Measurements from ENCODE around the gene CTLA4.
"Not testable (repeated sequence)": the region's sequence is repeated elsewhere in the genome, so short reads cannot be mapped to it uniquely, and the experiment has no call there.

CTLA4 gene

GRCh38 chr2:203858176-203858575 is 9.4 kb upstream of the CTLA4 start:
- no peak for DNase-seq

DNA sequence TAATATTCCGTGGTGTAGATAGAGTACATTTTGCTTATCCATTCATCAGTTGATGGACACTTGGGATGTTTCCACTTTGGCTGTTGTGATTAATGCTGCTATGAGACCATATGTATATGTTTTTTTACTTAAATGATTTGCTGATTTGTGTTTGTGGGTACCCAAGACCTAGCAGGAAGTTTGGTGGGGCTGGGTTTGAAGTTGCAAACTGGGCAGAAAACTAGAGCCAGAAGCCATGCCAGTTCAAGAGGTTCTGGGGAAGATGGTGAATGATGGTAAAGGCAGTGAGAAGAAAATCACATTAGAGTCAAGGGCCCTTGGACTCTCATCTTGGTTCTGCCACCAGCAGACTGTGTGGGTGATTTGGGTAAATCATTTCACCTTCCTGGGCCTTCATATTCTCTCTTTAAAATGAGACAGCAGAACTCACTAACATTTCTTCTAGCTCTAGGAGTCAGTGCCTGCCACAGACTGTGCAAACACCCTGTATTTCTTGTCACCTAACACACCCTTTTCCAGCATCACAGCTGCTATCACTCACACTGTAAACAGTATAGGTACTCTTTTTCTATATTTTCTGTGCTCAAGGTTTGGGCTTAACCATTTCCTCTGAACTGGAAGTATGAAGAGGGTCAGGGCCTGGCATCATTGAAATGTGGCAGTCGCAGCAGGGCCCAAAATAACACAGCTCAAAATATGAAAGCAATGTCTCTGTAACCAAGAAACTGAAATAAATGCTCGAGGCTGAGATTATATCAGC is 8.4 kb upstream of the CTLA4 start:
- DNase-seq, result no peak

DNA sequence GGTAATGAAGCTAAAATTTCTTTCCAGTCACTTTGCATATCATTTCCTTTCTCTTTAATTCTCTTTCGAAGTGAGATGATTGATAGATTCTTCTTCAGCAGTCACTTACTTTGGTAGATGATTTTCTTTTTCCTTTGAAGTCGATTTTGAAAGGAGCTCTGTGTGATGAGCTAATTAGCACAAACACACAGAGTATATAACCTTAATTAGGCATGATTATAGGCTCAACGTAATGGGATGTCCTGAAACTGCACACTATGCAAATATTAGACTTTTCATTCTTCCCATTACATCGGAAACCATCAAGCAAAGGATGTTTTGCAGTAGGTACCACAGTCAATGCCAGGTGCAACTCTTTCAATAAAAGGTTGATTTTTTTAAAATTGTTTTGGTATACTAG is 6.4 kb upstream of the CTLA4 start:
- no peak for DNase-seq

- no peak for DNase-seq
Measured at GRCh38 chr2:203861607-203862006, 6.0 kb upstream of the CTLA4 start.

GRCh38 chr2:203869223-203870042 is 1.9 kb downstream of the CTLA4 start:
- no peak for DNase-seq

DNA sequence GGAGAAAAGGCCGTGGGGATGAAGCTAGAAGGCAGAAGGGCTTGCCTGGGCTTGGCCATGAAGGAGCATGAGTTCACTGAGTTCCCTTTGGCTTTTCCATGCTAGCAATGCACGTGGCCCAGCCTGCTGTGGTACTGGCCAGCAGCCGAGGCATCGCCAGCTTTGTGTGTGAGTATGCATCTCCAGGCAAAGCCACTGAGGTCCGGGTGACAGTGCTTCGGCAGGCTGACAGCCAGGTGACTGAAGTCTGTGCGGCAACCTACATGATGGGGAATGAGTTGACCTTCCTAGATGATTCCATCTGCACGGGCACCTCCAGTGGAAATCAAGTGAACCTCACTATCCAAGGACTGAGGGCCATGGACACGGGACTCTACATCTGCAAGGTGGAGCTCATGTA is 2.9 kb downstream of the CTLA4 start:
- DNase-seq, result no peak

DNA sequence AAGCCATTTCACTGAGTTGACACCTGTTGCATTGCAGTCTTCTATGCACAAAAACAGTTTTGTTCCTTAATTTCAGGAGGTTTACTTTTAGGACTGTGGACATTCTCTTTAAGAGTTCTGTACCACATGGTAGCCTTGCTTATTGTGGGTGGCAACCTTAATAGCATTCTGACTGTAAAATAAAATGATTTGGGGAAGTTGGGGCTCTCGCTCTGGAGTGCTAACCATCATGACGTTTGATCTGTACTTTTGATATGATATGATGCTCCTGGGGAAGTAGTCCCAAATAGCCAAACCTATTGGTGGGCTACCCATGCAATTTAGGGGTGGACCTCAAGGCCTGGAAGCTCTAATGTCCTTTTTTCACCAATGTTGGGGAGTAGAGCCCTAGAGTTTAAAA is 3.4 kb downstream of the CTLA4 start:
- peak; percentile 36 for DNase-seq

GRCh38 chr2:203871371-203871983 is 3.9 kb downstream of the CTLA4 start:
- DNase-seq, result peak; percentile 94

- no peak for DNase-seq
Measured at GRCh38 chr2:203873461-203873860, 5.9 kb downstream of the CTLA4 start.

GRCh38 chr2:203873921-203874631 is 6.5 kb downstream of the CTLA4 start:
- DNase-seq, result no peak

- DNase-seq, result no peak
Measured at GRCh38 chr2:203875471-203875870, 7.9 kb downstream of the CTLA4 start.

- no peak for DNase-seq
Measured at GRCh38 chr2:203876328-203876727, 8.8 kb downstream of the CTLA4 start.

- no peak for DNase-seq
Measured at GRCh38 chr2:203878063-203878462, 10.5 kb downstream of the CTLA4 start.

DNA sequence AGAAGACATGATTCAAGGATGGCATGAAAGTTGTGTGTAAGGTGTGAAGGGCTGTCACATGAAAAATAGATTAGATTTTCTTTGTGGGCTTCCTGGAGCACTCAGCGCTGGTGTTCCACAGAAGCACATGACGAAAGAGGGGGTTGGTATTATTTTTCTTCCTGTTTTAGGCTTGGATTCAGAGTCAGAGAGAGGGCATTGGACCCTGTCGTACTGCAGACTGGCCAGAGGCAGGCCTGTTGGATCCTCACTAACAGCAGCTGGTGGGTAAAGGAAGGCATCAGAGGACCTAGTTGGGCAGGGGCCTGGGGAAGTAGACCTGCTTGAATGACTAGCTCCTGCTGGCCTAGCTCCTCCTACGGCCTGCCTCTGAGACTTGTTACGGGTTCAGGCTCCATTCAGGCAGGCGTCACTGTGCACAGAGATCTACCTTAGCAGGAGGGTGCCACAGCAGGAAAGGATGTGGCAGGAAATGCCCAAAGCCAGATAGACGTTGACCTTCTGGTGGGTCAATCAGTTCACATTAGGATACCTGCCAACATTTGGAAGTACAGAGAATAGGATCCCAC is 13.1 kb downstream of the CTLA4 start:
- peak; percentile 42 for DNase-seq

DNA sequence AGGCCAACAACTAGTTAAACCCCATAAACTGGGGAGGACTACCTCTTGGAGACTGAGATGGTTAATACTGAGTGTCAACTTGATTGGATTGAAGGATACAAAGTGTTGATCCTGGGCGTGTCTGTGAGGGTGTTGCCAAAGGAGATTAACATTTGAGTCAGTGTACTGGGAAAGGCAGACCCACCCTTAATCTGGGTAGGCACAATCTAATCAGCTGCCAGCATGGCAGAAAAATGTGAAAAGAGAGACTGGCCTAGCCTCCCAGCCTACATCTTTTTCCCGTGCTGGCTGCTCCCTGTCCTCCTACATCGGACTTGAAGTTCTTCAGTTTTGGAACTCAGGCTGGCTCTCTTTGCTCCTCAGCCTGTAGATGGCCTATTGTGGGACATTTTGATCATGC is 13.6 kb downstream of the CTLA4 start:
- not testable (repeated sequence) for DNase-seq

DNA sequence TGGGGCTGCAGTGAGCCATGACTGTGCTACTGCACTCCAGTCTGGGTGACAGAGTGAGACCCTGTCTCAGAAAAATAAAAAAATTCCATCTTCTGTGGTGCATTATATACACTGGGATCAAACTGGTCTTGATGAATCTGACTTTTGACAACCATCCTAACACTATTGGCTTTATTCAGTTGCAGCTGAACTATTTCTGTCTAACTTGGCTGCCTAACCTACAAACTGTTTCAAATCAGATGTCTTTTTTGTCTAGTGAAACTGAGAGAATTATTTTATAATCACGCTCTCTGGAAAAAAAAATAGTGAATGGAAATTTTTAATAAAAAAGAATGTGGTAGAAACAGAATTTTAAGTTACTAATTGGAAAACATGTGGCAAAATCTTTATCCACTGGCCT is 15.0 kb downstream of the CTLA4 start:
- DNase-seq, result no peak

DNA sequence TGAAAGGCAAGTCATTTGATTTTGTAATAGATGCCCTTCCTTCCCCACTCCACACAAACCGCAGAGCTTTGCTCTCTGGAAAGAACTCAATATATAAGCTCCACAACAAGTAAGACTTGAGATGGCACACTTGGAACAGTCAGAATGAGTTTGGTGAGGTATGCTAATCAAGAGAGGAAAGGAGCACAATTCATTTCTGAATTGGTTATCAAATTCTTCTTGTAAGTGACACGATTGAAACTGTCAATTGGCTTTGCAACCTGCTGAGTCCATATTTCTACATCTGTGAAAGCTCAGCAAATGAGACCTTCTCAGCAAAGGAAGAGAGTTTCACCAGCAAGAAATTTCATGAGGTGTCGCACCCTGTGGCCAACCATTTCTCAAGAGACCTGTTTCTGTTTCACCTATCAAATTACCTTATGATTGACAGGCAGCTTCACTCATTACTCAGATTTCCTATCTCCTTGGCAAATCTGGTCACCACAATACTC is 19.1 kb downstream of the CTLA4 start:
- peak; percentile 51 for DNase-seq

- no peak for DNase-seq
Measured at GRCh38 chr2:203887677-203888076, 20.1 kb downstream of the CTLA4 start.

DNA sequence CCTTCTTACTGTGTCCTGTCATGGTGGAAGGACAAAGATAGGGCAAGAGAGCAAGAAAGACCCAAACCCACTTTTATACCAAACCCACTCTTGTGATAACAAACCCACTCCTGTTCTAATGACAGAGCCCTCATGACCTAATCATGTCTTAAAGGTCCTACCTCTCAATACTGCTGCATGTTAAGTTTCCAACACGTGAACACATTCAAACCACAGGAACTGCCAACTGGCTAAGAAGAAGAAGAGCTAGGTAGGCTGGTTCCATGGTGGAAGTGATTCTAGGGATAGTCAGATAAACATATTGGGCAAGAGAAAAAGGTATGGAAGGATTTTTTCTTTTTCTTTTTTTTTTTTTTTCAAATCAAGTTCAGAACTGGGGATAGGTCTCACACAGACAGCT is 22.0 kb downstream of the CTLA4 start:
- no peak for DNase-seq

GRCh38 chr2:203889944-203890343 is 22.4 kb downstream of the CTLA4 start:
- DNase-seq, result no peak

- DNase-seq, result no peak
Measured at GRCh38 chr2:203890733-203891132, 23.2 kb downstream of the CTLA4 start.

GRCh38 chr2:203891474-203891873 is 23.9 kb downstream of the CTLA4 start:
- DNase-seq, result peak; percentile 89

DNA sequence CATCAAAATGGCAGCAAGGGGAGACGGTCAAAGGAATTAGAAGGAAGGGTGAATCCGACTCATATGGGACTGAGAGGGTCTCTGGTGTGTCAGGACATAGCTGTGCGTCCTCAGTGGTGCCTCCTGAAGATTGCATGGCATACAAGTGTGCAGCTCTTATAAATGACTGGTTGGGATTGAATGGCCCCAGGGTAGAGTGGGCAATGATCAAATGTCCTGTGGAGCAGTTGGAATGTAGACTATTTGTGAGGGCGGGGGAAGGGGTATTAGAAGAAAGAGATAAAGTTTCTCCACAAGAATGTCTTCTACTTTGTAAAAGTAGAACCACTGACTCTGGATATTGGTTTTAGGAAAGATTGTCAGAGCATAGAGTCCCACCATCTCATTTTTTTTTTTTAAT is 24.6 kb downstream of the CTLA4 start:
- DNase-seq, result no peak

All from MV-4-11 (cell line).